ENCODE measurements around the gene CIAO3. TPM values are rescaled to one million over a fixed set of nuclear protein-coding genes. Genes with fewer than 3 reads are reported as not detected.

CIAO3 gene
- polyA plus RNA-seq, 1 experiment: 23.1 TPM

GRCh38 chr16:765488-765865 is 24.7 kb upstream of the CIAO3 start:
- no peak for DNase-seq (ENCODE audit: low read depth)
- no peak overlapping the region for H3K4me3 ChIP-seq (ENCODE audit: low read depth, low read length)
- H3K27me3 ChIP-seq (ENCODE audit: control insufficient read depth, insufficient read depth, low read length): no peaks in the 10 kb centered on the region
- no peaks in the 10 kb centered on the region for H3K36me3 ChIP-seq (ENCODE audit: control insufficient read depth, insufficient read depth, low read length)
- CTCF ChIA-PET: no interaction called here
- POLR2A ChIA-PET: no interaction called here
- no peak for TF ChIP-seq CTCF (IDR thresholded peaks at IDR 0.05; ENCODE audit: insufficient read depth, low read depth, low read length)

GRCh38 chr16:764848-765487 is 24.2 kb upstream of the CIAO3 start:
- no peak overlapping the region for H3K4me3 ChIP-seq (ENCODE audit: low read depth, low read length)
- DNase-seq (ENCODE audit: low read depth): no peak
- ChIA-PET POLR2A (no interaction called here), CTCF (no interaction called here)
- H3K36me3 ChIP-seq (ENCODE audit: control insufficient read depth, insufficient read depth, low read length): no peaks in the 10 kb centered on the region
- no peaks in the 10 kb centered on the region for H3K27me3 ChIP-seq (ENCODE audit: control insufficient read depth, insufficient read depth, low read length)
- TF ChIP-seq CTCF (IDR thresholded peaks at IDR 0.05; ENCODE audit: insufficient read depth, low read depth, low read length): no peak

GRCh38 chr16:764184-764750 is 23.5 kb upstream of the CIAO3 start:
- ChIA-PET POLR2A (no interaction called here), CTCF (no interaction called here)
- H3K27me3 ChIP-seq (ENCODE audit: control insufficient read depth, insufficient read depth, low read length): no peaks in the 10 kb centered on the region
- TF ChIP-seq CTCF (IDR thresholded peaks at IDR 0.05; ENCODE audit: insufficient read depth, low read depth, low read length): no peak
- no peaks in the 10 kb centered on the region for H3K36me3 ChIP-seq (ENCODE audit: control insufficient read depth, insufficient read depth, low read length)
- no peak for DNase-seq (ENCODE audit: low read depth)
- H3K4me3 ChIP-seq (ENCODE audit: low read depth, low read length): no peak overlapping the region

GRCh38 chr16:763369-764183 is 22.8 kb upstream of the CIAO3 start:
- no peak for DNase-seq (ENCODE audit: low read depth)
- Histone ChIP-seq H3K4me3 (ENCODE audit: low read depth, low read length) (no peak overlapping the region), H3K36me3 (ENCODE audit: control insufficient read depth, insufficient read depth, low read length) (no peaks in the 10 kb centered on the region), H3K27me3 (ENCODE audit: control insufficient read depth, insufficient read depth, low read length) (no peaks in the 10 kb centered on the region)
- POLR2A ChIA-PET: no interaction called here
- CTCF ChIA-PET: no interaction called here
- TF ChIP-seq CTCF (IDR thresholded peaks at IDR 0.05; ENCODE audit: insufficient read depth, low read depth, low read length): no peak

GRCh38 chr16:762595-763268 is 21.9 kb upstream of the CIAO3 start:
- ChIA-PET POLR2A (no interaction called here), CTCF (interaction anchor here (1.2 to 1.5 kb wide), 2 partner anchors 22 to 51 kb away, joined by 3 to 4 read pairs; no protein-coding TSS in a partner anchor)
- Histone ChIP-seq H3K27me3 (ENCODE audit: control insufficient read depth, insufficient read depth, low read length) (no peaks in the 10 kb centered on the region), H3K36me3 (ENCODE audit: control insufficient read depth, insufficient read depth, low read length) (no peaks in the 10 kb centered on the region), H3K4me3 (ENCODE audit: low read depth, low read length) (no peak overlapping the region)
- DNase-seq (ENCODE audit: low read depth): no peak
- TF ChIP-seq CTCF (IDR thresholded peaks at IDR 0.05; ENCODE audit: insufficient read depth, low read depth, low read length): no peak
